Cerebellar cortex (tissue), 1 donor: ENCODE data around the gene CCDC78.
"Not testable (repeated sequence)": the region's sequence is repeated elsewhere in the genome, so short reads cannot be mapped to it uniquely, and the experiment has no call there.

Source experiments
- DNase-seq: peaks from one replicate; pipeline ENCODE4 v3.0.0-alpha.2; 2015; ENCODE audit warnings: low spot score

CCDC78 gene

DNA sequence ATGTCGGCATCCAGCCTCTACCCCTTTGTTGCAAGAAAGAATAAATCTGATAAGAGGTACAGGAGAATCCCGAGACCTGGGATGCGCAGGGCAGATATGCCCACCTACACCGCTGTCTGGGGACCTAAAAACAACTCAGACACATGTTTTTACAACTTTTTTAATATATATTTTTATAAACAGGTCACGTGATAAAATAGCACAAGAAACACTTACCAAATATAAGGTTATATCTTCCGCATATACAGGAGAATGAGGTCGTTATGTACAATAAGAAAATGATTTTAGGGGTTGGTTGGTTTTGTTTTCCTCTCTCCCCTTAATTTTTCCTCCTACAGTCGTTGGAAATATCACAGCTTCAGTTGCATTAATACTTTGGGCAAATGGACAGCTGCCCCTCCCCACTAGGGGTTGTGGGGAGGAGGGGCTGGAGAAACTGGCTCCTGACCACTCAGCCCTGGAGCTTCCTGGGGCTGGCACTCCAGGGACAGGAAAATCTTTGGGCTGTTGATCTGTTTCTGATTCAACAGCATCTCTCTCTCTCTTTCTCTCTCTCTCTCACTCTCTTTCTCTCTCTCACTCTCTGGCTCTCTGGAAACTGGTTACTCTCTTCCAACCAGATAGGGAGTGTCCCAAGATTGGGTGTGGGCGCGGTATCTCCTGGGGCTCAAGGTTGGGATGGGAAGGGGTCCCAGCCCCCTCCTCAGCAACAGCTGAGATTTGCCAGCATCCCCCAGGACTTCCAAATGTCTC lies 33.7 kb downstream of the CCDC78 start:
- DNase-seq = no peak

DNA sequence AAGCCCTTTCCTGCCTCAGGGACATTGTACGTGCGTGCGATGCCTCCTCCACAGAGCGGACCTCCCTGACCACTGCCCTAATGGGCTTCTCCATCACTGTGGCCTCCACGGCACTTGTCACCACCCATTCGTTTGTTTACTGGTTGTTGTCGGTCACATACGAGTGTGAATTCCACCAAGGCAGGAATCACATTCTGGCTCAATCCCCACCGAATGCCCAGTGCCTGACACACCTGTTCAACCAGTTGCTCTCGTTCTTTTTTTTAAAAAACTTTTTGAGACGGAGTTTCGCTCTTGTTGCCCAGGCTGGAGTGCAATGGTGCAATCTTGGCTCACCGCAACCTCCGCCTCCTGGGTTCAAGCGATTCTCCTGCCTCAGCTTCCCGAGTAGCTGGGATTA lies 35.0 kb downstream of the CCDC78 start:
- not testable (repeated sequence) for DNase-seq

DNA sequence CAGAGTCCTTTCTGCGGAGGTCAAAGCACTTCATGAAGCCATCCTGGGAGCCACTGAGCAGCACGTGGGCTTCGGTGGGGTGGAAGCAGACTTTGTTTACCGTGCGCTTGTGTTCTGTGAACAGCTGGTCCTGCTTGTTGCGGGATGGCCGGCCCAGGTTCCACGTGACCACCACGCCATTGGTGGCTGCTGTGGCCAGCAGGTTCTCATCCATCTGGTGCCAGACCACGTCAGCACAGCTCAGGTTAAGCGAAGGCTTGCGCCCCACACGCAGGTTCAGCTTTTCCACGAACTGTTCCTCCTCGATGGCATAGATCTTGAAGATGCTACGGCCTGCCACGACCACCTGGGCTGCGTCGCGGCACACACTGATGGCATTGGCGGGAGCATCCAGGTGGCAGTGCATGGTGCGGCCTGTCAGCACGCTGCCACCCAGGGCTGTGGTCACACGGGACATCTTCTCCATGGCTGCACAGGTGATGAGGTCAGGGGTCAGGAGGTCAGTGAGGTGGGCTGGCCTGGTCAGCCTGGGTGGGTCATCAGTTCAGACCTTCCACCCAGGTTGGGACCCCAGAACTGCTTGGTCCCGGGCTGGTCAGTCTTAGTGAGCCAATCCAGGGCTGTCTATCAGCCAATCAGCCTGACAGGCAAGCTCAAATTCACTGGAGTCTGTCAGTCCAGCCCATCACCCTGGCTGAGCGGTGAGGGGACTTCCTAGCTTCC lies 36.9 kb downstream of the CCDC78 start:
- no peak for DNase-seq

DNA sequence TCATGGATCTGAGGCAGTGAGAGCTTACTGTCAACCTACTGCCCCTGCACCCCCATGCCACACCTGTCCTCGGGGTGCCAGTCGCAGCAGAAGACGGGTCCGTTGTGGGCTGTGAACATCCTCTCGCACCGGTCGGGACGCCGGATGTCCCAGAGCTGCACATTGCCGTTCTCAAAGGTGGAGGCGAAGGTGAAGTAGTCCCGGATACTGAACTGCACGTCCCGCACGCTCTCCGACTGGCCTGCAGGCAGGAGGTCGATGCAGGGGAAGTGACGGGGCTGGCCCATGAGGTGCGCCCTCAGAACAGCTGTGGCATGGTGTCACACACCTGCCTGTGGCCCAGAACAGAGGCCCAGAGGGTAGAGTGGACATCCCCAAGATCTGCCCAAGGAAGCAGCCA lies 38.7 kb downstream of the CCDC78 start:
- DNase-seq = no peak

DNA sequence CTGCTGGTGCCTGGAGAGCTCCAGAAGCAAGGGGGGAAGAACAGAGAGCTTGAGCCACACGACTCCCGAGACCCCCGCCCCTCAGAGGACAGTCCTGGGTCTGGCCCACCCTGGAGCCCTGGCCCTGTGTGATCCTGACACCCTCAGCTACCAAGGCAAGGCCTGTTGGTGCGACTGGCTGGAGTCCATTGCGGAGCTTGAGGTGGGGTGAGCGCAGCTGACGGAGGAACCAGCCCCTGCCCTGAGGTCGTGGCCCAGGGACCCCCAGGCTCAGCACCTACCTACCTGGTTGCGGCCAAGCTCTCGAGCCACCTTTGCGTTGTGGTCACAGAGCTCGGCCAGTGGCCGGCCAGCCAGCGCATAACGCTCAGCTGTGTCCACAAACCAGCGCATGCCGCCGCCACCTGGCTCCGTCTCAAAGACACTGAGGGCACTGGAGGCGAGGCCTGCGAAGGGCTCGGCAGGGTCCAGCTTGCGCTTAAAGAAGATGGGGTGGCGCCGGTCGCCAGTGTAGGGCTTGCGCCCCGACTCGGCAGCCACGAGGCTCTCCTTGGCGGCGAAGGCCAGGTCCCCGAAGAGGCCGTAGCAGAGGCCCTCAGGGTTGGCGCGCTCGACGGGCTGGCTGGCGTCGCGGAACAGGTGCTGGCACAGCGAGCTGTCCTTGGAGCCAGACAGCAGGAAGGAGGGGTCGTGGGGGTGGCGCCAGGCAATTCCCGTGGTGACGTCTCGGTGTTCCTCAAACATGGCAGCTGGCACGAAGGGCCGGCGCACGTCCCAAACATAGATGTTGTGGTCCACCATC lies 39.6 kb downstream of the CCDC78 start:
- no peak for DNase-seq

DNA sequence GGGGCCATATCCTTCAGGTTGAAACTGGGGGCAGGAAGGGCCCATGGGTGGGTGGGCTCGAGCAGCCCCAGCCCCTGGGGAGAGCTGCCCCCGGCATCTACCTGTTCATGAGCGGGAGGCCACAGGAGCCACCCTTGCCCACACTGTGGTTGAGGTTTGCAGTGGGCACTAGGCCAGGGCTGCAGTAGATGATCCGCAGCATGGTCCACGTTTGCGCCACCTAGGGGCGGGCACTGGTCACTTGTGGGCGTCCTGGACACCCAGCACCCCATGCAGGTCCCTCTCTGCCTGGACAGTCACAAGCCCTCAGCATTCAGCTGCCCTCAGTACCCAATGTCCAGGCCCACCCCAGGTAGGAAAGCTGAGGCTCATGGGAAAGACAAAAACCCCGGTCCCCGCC lies 40.3 kb downstream of the CCDC78 start:
- DNase-seq = no peak

DNA sequence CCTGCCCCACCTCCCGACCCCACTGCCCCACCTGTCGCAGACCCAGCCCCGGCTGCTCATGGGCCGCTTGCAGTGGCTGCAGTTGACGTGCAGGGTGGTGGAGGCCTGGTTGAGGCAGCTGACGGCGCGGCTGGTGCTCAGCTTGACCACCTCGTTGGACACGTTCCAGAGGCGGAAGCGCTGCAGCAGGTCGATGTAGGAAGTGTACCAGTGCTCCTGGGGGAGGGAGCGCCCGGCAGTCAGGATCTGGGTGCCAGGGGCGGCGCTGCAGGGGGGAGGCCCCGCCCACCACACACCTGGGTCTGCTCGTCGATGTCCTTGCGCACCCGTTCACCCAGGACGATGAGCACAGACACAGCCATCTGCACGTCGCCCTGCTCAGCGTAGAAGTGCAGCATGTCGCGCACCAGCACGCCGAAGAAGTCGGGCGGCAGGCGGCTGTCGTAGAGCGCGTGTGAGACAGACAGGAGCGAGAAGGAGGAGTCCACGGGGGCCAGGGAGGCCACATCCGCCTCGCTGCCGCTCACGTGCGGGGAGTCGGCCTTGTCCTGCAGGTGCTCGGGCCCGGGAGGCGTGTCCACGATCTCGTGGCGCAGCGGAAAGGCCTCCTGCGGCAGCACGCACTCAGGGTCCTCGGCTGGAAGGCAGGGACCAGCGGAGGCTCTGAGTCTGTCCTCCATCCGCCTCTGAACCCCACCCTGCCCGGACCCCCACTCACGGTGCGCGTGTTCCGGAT lies 41.1 kb downstream of the CCDC78 start:
- no peak for DNase-seq

DNA sequence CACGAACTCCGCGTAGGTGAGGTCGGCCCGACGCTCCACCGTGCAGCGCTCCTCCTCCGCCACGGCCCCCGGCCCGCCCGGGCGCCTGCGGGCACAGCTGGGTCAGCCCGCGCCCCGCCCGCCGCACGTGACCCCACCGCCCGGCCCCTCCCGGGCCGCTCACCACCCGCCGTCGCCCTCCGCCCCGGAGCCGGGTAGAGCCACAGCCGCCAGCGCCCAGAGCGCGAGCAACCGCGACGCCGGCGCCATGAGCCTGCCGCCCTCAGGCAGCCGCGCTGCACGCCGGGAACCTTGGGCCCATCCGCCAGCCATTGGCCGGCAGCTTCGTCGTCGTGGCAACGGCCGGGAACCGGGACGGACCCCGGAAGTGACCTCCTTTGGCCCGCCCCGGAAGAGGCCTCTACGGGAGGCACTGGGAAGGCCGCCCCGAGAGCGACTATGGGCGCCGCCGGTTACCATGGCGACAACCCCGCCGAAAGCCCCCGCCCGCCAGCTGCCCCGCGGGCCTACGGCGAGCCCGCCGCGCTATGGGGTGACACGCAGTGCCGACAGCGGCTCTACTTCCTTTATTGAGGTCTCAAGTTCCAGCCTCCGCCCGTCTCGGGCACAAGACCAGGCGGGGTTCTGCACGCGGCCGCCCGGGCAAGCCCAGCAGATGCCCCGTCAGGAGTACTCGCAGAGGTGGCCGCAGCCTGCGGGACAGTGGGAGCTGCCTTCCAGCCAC lies 42.0 kb downstream of the CCDC78 start, which contains the start of gene JMJD8:
Gene JMJD8, minus strand, starts transcription at position 264 of the 724 bp plus-strand sequence. Its CDS starts 15 bp downstream, at position 249.
- peak; percentile 84 for DNase-seq

DNA sequence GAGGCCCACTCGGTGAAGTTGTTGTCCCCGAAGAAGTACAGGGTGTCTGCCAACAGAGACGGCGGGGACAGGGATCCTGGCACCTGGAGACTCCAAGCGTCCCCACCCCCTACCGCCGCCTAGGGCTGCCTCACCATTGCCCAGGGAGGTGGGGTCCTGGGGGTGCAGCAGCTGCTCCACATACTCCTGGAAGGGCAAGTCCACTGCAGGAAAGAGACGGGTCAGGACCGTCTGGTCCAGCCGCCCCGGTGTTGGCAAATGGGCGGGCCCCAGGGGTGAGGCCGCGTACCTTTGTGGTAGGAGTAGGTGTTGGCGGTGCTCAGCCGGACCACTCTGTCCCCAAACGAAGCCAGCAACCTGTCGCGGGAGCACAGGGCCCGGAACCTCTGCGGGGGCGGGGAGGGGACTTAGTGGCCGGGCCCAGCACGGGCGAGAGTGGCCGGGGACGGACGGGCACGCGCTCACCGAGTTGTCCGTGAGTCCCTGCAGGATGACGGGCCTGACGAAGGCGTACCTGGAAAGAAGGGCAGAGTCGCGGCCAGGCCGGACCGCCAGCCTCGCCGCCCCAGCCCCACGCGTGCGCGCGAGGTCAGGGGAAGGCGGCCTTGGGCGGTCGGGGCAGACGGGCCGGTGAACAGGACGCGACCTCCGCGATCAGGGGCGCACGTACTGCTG lies 42.7 kb downstream of the CCDC78 start:
- no peak for DNase-seq

DNA sequence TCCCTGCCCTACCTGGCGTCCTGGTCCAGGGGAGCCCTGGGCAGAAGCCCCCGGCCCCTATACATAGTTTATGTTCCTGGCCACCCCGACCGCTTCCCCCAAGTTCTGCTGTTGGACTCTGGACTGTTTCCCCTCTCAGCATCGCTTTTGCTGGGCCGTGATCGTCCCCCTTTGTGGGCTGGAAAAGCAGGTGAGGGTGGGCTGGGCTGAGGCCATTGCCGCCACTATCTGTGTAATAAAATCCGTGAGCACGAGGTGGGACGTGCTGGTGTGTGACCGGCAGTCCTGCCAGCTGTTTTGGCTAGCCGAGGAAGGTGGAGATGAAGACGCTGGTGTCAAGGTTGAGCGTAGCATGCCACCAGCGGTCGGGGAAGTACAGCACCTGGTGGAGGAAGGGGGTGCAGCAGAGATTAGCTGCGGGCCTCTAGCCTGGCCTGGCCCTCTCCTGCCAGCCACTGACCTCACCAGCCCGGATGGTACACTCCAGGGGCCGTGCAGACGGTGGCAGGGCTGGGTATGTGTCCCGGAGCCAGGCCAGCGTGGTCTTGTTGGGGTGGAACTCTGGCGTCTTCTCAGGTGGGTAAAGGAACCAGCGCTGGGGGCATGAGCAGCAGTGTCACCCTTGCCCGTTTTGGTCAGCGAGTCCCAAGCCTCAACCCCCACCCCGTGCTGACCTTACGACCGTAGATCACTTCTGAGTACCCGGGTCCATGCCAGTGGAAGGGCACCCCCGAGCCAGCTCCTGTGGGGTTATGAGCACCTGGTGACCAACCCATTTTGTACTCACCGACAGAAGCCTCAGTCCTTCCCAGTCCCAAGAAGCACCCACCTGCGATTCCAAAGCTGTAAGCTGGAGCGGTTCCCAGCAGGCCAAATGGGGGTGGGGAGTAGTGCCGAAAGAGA lies 43.5 kb downstream of the CCDC78 start:
- DNase-seq = no peak

DNA sequence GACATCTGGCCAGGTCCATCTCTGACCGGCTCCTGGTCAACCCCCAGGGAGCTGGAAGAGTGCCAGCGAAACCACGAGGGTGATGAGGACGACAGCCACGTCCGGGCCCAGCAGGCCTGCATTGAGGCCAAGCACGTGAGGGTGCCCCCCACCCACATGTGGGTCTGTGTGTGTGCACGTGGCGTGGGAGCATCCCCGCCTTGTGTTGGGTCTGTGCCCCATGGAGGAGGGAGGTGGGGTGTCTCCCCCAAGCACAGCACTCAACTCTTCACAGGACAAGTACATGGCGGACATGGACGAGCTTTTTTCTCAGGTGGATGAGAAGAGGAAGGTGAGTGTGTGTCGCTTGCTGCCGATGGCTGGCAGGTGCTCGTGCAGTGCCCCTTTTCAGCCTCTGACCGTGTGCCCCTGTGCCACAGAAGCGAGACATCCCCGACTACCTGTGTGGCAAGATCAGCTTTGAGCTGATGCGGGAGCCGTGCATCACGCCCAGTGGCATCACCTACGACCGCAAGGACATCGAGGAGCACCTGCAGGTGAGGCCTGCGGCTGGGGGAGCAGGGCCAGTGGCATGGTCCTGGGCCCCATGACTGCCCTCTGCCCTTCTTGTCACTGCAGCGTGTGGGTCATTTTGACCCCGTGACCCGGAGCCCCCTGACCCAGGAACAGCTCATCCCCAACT lies 44.4 kb downstream of the CCDC78 start:
- no peak for DNase-seq

DNA sequence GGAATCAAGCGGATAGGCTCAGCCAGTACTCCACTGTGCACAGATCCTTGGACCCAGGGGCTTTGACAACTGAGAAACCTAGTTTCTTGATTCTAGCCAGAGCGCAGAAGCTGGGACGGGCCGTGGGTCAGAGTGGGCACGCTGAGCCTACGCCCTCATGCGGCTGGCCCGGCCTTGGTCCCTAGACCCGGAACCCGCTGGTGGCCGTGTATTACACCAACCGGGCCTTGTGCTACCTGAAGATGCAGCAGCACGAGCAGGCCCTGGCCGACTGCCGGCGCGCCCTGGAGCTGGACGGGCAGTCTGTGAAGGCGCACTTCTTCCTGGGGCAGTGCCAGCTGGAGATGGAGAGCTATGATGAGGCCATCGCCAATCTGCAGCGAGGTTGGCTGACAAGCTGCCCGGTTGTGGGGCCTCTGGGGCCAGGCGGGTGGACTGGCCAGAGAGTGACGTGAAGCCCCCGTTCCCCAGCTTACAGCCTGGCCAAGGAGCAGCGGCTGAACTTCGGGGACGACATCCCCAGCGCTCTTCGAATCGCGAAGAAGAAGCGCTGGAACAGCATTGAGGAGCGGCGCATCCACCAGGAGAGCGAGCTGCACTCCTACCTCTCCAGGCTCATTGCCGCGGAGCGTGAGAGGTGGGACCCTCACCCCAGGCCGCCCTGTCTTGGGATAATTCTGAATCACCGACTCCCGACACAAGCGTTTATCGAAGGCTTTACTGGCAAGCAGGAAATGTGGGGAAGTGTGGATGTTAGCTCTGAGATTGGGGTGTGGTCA lies 45.1 kb downstream of the CCDC78 start:
- no peak for DNase-seq

DNA sequence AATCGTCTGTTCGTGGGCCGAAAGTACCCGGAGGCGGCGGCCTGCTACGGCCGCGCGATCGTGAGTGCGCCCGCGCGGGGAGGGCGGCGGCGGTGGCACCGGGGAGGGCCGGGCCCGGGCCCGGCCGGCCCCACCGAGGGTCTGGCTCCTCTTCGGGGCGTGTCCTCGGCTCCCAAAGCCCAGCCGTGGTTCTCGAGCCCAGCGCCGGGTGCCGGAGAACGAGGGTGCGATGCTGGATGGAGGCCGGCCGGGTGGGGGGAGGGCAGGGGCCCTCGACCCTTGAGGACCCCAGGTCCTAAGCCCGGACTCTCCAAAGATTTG lies 45.7 kb downstream of the CCDC78 start:
- no peak for DNase-seq

DNA sequence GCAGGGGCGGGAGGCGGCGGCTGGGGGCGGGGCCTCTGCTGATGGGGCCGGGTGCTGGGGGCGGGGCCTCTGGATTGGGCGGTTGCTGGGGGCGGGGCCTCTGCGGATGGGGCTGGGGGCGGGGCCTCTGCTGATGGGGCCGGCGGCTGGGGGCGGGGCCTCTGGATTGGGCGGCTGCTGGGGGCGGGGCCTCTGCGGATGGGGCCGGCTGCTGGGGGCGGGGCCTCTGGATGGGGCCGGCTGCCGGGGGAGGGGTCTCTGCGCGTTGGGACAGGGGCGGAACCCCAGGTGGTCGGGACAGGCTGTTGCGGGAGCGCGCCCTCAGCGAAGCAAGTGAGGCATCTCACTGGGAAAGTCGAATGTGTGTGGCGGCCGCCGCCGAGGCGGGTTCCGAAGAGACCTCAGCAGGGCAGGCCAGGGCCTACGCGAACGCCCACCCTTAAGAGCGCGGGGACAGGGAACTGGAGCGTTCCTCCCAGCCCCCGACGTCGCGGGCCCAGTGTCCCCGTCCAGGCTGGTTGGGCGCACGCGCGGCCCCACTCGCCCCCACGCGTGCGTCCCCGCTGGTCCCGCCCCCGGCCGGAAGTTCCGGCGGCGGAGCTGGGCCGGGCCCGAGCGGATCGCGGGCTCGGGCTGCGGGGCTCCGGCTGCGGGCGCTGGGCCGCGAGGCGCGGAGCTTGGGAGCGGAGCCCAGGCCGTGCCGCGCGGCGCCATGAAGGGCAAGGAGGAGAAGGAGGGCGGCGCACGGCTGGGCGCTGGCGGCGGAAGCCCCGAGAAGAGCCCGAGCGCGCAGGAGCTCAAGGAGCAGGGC lies 46.2 kb downstream of the CCDC78 start, which contains the start of gene STUB1:
Gene STUB1, plus strand, starts transcription at position 597 of the 811 bp plus-strand sequence. Its CDS starts 116 bp downstream, at position 713.
- DNase-seq = peak; percentile 72

DNA sequence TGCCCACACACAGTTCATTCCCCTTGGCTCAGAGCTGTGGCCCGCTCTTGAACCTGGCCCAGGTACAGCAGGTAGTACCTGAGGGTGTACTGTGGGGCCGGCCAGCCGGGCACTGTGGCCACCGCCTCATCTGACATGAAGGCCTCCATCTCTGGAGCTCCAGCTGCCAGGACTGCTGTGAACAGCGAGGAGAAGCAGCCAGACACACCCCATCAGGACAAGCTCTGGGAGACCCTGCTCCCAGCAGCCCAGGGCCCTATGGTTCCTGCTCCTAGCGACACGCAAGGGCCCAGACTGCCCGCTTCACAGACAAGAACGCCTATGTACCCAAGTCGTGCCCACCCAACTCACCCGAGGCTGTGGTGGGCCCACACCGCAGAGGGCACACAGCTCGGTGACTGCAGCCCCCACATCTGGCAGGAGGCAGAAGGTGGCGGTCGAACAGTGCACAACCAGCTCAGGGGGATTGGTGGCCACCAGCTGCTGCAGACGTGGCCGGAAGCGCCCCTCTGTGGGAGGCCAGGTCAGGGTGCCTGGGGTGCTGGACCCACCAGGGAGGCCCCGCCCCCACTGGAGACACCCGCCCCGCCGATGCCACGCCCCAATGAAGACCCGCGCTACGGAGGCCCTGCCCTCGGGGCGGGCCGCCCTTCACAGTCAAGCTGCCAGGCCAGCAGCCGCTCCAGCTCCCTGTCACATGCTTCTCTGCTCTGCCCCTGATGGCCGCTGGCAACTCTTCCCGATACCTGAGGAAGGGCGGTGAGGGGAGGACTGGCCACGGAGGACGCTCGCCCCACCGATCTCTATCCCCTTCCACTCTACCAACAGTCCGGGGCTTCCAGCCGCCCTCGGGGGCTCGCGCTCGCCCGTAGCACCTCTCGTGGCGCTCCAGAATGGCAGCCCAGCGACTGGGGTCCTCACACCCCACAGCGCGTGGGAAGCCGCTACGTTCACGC lies 47.1 kb downstream of the CCDC78 start:
- DNase-seq = peak; percentile 80

DNA sequence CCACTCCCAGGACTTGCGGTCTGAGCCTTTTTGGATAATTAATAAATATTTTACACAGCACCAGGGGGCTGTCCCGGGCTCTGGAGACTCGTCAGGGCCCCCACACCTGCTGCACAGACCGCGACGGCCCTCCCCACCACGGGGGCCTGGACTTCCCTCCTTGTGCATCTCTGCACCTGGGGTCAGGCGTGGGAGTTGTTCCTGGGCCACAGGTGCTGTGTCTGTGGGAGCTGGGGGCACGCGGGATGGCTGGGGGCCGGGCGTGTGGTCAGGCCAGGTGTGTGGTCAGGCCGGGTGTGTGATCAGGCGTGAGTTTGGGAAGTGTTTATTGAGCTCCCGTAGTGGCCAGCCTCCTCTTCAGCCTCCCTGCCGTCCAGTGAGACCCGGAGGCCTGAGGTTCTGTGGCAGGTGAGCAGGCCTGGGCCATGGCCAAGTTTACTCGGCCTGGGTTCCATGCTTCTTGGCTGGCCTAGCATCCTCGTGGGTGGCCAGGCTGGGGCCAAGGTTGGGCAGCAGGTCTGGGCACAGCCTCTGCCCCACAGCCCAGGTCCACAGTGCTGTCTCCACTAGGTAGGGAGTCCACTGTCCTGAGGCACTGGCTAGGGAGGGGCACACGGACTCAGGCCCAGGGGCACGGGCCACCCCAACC lies 47.9 kb downstream of the CCDC78 start:
- DNase-seq = peak; percentile 69
